Stomach (tissue), 4 donors: ENCODE data around the gene UBLCP1.

Experiments
- EP300 ChIP-seq: sonication (generic); formaldehyde crosslinking; IDR thresholded peaks from one replicate; pipeline ENCODE4 v1.6.1; 2017; ENCODE audit warnings: antibody characterized with exemption
- POLR2A ChIP-seq, 4 donors: fragments of 450-650 bp; IDR thresholded peaks; one replicate each; pipeline ENCODE4 v1.6.1; 2016; ENCODE audit warnings: antibody characterized with exemption in 4 of 4, control low read depth in 2 of 4, mild to moderate bottlenecking in 1 of 4, moderate library complexity in 1 of 4
- POLR2AphosphoS5 ChIP-seq, 3 donors: sonication (generic); formaldehyde crosslinking; IDR thresholded peaks; one replicate each; pipeline ENCODE4 v1.6.1; 2016; ENCODE audit warnings: antibody characterized with exemption in 3 of 3
- TF ChIP-seq, protein P1 (sequence below), 7 experiments: fragments of 450-650 bp in 4 of 7; fragments of 200-600 bp in 3 of 7; sonication (generic) in 3 of 7; IDR thresholded peaks; one replicate each; pipeline ENCODE4 v1.5.1; 2016 to 2019; ENCODE audit warnings: antibody characterized with exemption in 7 of 7, control low read depth in 2 of 7, mild to moderate bottlenecking in 1 of 7

DNA sequence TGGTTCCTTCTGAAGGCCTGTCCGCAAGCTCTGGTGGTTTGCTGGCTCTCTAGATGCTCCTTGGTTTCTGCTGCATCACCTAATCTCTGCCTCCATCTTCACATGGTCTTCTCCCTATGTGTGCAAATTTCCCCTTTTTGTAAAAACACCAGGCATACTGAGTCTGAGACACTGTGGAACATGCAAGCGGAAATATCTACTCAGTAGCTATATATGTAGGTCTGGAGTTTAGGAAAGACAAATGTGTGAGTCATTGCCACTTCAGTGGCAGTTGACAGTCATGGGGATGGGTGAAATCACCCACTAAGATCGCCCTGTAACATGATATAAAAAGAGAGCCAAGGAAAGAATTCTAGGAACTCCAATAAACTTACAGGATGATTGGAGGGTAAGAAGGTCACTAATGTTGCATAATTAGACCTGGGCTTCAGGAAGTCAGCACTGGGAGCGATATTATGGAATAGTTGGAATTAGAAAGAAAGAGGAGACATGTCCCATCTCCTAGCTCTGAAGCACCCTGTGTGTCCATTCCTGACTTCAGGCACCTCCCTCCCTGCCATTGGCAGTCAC, 22.7 kb upstream of the UBLCP1 start:
- TF ChIP-seq POLR2AphosphoS5 (IDR thresholded peaks at IDR 0.05) (no peak), POLR2A (IDR thresholded peaks at IDR 0.05) (no peak), EP300 (no peak)
- TF ChIP-seq, protein P1, sequence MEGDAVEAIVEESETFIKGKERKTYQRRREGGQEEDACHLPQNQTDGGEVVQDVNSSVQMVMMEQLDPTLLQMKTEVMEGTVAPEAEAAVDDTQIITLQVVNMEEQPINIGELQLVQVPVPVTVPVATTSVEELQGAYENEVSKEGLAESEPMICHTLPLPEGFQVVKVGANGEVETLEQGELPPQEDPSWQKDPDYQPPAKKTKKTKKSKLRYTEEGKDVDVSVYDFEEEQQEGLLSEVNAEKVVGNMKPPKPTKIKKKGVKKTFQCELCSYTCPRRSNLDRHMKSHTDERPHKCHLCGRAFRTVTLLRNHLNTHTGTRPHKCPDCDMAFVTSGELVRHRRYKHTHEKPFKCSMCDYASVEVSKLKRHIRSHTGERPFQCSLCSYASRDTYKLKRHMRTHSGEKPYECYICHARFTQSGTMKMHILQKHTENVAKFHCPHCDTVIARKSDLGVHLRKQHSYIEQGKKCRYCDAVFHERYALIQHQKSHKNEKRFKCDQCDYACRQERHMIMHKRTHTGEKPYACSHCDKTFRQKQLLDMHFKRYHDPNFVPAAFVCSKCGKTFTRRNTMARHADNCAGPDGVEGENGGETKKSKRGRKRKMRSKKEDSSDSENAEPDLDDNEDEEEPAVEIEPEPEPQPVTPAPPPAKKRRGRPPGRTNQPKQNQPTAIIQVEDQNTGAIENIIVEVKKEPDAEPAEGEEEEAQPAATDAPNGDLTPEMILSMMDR (IDR thresholded peaks at IDR 0.05), result no peak
